K562 (cell line): ENCODE results near the gene SNX30. TPM values are rescaled to one million over a fixed set of nuclear protein-coding genes. Genes with fewer than 3 reads are reported as not detected.

ENCODE experiments used
- ADNP ChIP-seq: fragments of 200-800 bp; sonication (Bioruptor generic); IDR thresholded peaks from 2 replicates; pipeline ENCODE4 v1.6.1; 2016; ENCODE audit warnings: missing genetic modification characterization, missing compliant biosample characterization
- CEBPG ChIP-seq, 3 experiments: fragments of 200-800 bp in 1 of 3; sonication (Bioruptor generic) in 1 of 3; sonication (generic) in 1 of 3; formaldehyde crosslinking in 1 of 3; IDR thresholded peaks in 2 of 3; conservative IDR thresholded peaks in 1 of 3; 2 replicates each; pipeline versions ENCODE4 v1.6.1 to v1.8.0; 2016 to 2022; ENCODE audit warnings: missing compliant biosample characterization in 2 of 3, missing genetic modification characterization in 2 of 3, mild to moderate bottlenecking in 1 of 3, missing genetic modification reagents in 1 of 3
- CLOCK ChIP-seq: fragments of 250-450 bp; sonication (Bioruptor Pico); IDR thresholded peaks from 2 replicates; pipeline ENCODE4 v1.4.0; 2020; ENCODE audit warnings: mild to moderate bottlenecking, moderate library complexity, borderline replicate concordance
- E2F5 ChIP-seq: sonication (generic); formaldehyde crosslinking; IDR thresholded peaks from 2 replicates; pipeline ENCODE4 v1.8.0; 2022; ENCODE audit warnings: mild to moderate bottlenecking, missing genetic modification reagents
- KLF13 ChIP-seq: fragments of 450-650 bp; IDR thresholded peaks from 2 replicates; pipeline ENCODE4 v1.6.1; 2016; ENCODE audit warnings: missing genetic modification characterization, low read depth, mild to moderate bottlenecking, missing compliant biosample characterization, moderate library complexity, borderline replicate concordance
- NFIC ChIP-seq: fragments of 450-650 bp; IDR thresholded peaks from 2 replicates; pipeline ENCODE4 v1.6.1; 2017; ENCODE audit warnings: mild to moderate bottlenecking, inconsistent platforms
- PRPF4 ChIP-seq: fragments of 200-400 bp; formaldehyde crosslinking; IDR thresholded peaks from one replicate; pipeline ENCODE4 v1.6.1; 2017; ENCODE audit warnings: low read length, low read depth, mild to moderate bottlenecking; ENCODE audit not compliant: insufficient read depth, poor library complexity, severe bottlenecking
- SIRT6 ChIP-seq: IDR thresholded peaks from one replicate; pipeline ENCODE4 v1.6.1; 2012; ENCODE audit warnings: low read depth, mild to moderate bottlenecking, control low read depth, inconsistent platforms, low read length, moderate library complexity
- SNIP1 ChIP-seq: fragments of 450-650 bp; IDR thresholded peaks from 2 replicates; pipeline ENCODE4 v1.7.1; 2017; ENCODE audit warnings: low read depth, mild to moderate bottlenecking
- TBL1XR1 ChIP-seq, 2 experiments: IDR thresholded peaks; 2 replicates each; pipeline ENCODE4 v1.6.1; 2012; ENCODE audit warnings: improper control_type of control experiment in 2 of 2, low read length in 2 of 2, mild to moderate bottlenecking in 1 of 2
- ZBTB5 ChIP-seq: fragments of 450-650 bp; IDR thresholded peaks from 2 replicates; pipeline ENCODE4 v1.6.1; 2017; ENCODE audit warnings: antibody characterized with exemption
- ZNF277 ChIP-seq: fragments of 250-450 bp; sonication (Bioruptor Pico); IDR thresholded peaks from 2 replicates; pipeline ENCODE4 v1.8.0; 2022; ENCODE audit warnings: inconsistent platforms, mild to moderate bottlenecking, moderate library complexity, borderline replicate concordance
- ZNF282 ChIP-seq: sonication (generic); formaldehyde crosslinking; IDR thresholded peaks from 2 replicates; pipeline ENCODE4 v1.8.1; 2023; ENCODE audit warnings: missing genetic modification reagents
- ZNF408 ChIP-seq: fragments of 250-450 bp; sonication (Bioruptor Pico); IDR thresholded peaks from 2 replicates; pipeline ENCODE4 v1.4.0; 2020; ENCODE audit warnings: low read depth, mild to moderate bottlenecking, moderate library complexity
- ZNF655 ChIP-seq: fragments of 250-450 bp; sonication (Bioruptor Pico); IDR thresholded peaks from 2 replicates; pipeline ENCODE4 v1.5.0; 2021
- ZNF740 ChIP-seq, 3 experiments: fragments of 200-800 bp in 1 of 3; sonication (Bioruptor generic) in 1 of 3; sonication (generic) in 1 of 3; formaldehyde crosslinking in 1 of 3; IDR thresholded peaks; 2 replicates each; pipeline versions ENCODE4 v1.6.1 to v1.8.0; 2016 to 2022; ENCODE audit warnings: mild to moderate bottlenecking in 2 of 3, missing compliant biosample characterization in 2 of 3, missing genetic modification characterization in 2 of 3, missing genetic modification reagents in 1 of 3
- polyA plus RNA-seq, 8 experiments: library from polyadenylated mRNA; depleted of rRNA in 4 of 8; stranded (reverse) in 5 of 8; unstranded in 3 of 8; fragments of >200 nt; fragmentation: Nextera tagmentation in 2 of 8; fragmentation: Illumina TruSeq in 1 of 8; extraction: Ambion mirVana in 2 of 8; extraction: Trizol in 1 of 8; gene quantifications; 2 replicates each; pipeline versions ENCODE4 v1.2.1 to v1.2.3, GENCODE V29; 2011 to 2014; ENCODE audit warnings: inconsistent platforms in 1 of 8, missing spikeins in 1 of 8
- total RNA-seq, 7 experiments: library from RNA; depleted of rRNA in 6 of 7; stranded (reverse); fragments of >200 nt in 6 of 7; fragmentation: Illumina TruSeq in 2 of 7; extraction: Trizol in 2 of 7; gene quantifications; 2 replicates each; pipeline versions ENCODE4 v1.2.1 to v1.2.3, GENCODE V29; 2011 to 2021; ENCODE audit warnings: low replicate concordance in 1 of 7

The SNX30 gene
- total and polyA plus RNA-seq, 9 of the 15 experiments (the other 6 are each of a cell fraction or from before 2014, with no cell fraction given): 0.76 to 5.9 (median 3.3) TPM

- no peak for TF ChIP-seq ZNF740 (CRISPR knock-in tag; IDR thresholded peaks at IDR 0.05)
- TF ChIP-seq ZNF740 (tag; IDR thresholded peaks at IDR 0.05): no peak
- TF ChIP-seq E2F5 (CRISPR knock-in tag): 0 out of 2 replicates have a peak, but pooled peaks have one; percentile 45
- peak; percentile 63; the same call in 1 of the 2 replicates for TF ChIP-seq CEBPG (CRISPR knock-in tag; IDR thresholded peaks at IDR 0.05)
- 0 out of 4 replicates have a peak, but pooled peaks of 1 of the 2 experiments have one; percentile 22 for TF ChIP-seq CEBPG (tag; conservative IDR thresholded peaks at IDR 0.05 in 1 of 2, IDR thresholded peaks at IDR 0.05 in 1 of 2)
- TF ChIP-seq ZNF277 (CRISPR knock-in tag): no peak
- TF ChIP-seq CLOCK (CRISPR knock-in tag): no peak
- TF ChIP-seq ADNP (tag): no peak
- no peak for TF ChIP-seq NFIC
- no peak for TF ChIP-seq ZBTB5
- no peak for TF ChIP-seq SIRT6
- TF ChIP-seq ZNF408: no peak
- TF ChIP-seq ZNF655 (CRISPR knock-in tag): no peak
- TF ChIP-seq SNIP1: no peak
- no peak for TF ChIP-seq PRPF4
- TF ChIP-seq ZNF282 (CRISPR knock-in tag): no peak
- peak; percentile 80 for TF ChIP-seq KLF13 (tag)
- TF ChIP-seq TBL1XR1 (IDR thresholded peaks at IDR 0.05; ENCODE audit: low read length in 2 of 2): no peak
Measured at GRCh38 chr9:112717661-112718331, 32.8 kb upstream of the SNX30 start, which contains the start of gene INIP (continued).
